ENCODE data around the gene SDK1.

Gene SDK1

DNA sequence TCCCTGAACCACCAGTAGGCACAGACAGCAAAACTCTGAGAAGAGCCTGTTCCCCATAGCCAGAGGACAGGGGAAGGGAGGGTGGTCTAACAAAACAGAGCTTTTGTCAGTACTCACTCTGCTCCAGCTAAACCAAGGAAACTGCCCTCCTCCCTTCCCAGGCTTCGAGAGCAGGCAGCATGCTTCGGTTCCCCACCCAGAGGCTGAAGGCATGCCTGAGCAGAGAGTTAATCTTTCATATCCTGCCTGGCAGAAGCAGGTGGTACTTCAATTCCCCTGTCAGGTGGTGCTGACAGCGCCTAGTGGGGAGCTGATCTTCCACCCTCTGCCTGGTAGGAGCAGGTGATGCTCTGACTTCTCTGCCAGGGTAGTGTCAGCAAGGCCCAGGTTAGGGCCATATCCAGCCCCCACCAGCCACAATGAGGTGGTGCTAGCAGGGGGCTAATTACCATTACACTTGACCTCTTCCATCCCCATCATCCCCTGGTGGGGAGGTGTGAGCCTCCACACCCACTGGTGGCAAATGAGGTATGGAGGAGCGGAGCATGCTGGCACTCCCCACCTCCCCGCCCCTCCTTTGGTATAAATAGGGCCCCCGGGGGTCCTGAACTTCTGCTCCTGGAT is 35.1 kb downstream of the SDK1 start:
- DNase-seq, result peak; percentile 24

DNA sequence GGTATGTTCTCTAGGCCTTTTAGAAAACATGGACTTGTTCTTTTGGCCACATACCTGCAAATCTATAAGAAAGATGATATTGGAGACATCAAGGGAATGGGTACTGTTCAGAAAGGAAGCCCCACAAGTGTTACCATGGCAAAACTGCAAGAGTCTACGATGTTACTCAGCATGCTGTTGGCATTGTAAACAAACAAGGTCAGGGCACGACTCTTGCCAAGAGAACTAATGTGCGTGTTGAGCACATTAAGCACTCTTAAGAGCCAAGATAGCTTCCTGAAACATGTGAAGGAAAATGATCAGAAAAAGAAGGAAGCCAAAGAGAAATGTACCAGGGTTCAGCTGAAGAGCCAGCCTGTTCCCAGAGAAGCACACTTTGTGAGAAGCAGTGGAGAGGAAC is 37.1 kb downstream of the SDK1 start:
- peak; percentile 82 for DNase-seq

DNA sequence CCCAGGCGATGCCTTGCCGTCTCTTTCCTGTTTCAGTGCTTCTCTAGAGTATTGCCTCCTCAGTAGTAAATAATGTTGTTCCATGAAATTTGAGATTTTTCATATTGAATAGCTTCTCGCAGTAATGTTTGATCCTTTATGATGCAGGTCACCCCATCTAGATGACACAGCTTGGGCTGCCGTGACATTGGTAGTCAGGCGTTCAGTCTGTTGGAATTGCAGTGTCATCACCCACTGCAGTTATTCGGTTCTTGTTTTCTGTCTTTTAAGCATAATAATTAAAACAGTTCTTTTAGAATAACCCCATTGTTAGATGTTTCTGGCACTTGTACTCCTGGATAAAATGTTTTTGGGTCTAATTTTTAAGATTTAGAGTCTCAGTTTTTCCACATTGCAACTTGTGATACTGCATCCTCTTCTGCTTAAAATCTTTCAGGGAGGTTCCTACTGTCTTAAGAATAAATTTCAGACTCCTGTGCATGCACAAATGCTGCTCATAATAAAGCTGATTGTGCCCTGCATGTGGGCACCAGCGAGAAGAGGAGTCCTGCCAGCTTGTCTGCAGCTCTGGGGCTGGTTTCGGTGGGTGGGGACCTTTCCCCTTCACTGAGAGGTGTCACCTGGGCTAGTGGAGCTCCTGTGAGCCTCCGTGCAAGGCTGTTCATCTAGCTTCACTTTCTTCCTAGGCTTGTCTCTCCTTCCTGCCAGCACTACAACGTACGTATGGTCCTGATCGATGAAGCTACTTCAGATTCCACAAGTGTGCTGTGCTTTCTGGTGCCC is 44.8 kb downstream of the SDK1 start:
- DNase-seq, result no peak

DNA sequence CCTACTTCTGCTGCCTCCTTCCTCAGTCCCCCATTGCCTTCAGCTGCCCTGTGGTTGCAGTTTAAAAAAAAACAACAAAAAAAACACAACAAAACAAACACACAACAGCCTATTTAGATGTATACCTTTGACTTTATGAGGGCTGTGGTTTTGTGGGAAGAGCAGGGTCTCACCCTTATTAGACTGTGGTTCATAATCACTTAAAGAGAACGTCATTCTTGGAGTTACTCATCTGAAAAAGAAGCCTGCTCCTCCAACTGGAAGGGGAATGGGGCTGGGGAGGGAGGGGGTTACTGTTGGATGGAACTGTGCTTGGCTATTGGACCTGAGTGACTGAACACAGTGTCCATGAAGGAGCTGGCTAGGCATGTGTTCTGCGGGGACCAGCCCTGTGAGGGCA is 48.1 kb downstream of the SDK1 start:
- no peak for DNase-seq

DNA sequence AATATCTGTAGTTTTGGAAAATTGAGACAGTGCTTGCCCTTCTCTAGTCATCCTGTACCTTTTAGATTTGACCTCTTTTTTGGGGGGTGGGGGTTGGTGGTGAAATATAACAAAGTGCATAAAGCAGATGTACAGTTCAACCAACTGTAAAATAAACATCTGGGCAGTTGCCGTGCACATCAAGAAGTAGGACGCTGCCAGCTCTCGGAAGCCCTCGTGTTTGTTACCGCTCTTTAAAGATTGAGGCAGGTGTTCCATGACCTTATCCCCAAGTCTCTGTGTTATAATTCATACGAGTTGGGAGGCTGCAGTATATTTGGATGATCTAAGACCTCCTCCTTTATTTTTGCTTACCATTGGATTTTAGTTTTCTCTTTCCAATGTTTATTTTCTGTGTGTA is 55.1 kb downstream of the SDK1 start:
- no peak for DNase-seq

DNA sequence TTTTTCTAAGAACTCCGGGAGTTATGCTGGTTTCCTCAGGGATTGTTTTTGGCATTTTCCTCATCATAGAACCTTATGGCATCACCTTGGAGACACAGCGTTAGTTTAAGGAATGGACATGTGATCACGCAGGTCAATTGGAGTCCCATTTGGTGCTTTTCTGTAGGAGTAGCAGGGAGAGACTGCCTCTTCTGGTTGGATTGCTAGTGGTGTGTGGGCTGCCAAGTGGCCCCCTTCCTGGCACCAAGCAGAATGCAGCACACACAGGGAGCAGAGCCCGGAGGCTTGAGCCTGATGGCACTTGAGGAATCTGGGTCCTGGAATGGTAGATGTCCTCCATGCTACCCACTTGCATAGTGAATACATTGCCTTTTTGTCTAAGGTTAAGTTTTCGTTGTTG is 57.9 kb downstream of the SDK1 start:
- DNase-seq, result no peak

DNA sequence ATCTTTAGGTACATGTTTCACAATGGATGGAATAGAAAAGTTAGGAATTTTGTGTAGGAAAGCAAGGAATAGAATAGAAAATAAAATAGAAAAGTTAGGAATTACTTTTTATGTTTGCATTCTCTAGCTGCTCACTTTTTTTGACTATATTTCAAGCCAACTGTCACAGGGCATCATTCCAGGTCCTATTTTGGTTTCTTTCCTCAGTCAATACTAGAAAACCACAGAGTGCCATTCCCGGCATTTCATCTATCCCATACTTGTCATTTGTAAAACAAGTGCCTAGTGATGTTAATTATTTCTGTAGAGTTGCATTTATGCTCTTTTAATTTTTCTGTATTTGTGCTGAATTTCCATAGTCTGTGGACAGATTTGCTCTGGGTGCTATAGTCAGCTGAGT is 66.2 kb downstream of the SDK1 start:
- no peak for DNase-seq

DNA sequence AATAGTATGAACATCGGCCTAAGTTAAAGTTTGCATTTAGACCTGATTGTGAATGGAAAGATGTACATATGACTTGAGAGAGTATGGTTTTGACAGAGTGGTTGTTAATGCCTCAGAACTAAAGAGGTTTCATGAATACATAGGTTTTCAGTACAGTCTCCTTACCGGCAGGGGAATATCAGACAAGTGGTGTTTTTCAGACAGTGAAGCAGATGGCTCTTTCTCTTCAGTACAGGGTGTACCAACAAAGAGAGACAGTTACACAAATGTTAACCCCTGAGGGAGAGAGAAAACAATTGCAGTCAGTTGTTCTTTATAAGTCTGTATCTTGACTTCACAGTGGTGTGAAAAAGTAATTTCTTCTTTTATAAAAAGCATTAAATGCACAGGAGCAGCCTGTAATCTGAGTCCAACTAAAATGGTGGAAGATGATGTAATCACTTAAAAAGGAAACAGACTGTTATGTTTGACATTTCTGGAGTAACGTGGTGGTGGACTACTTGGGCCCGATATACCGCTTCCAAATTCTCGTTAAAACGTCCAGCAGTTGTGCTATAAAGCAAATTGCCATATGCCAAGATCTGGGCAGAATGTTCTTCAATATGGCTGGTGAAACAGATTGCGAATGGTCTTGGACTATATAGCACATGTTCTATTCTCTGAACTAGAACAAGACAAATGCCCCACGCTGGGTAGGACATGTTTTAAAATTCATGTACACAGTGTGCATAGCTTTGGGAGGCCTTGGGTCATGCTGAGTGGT is 69.2 kb downstream of the SDK1 start:
- no peak for DNase-seq

DNA sequence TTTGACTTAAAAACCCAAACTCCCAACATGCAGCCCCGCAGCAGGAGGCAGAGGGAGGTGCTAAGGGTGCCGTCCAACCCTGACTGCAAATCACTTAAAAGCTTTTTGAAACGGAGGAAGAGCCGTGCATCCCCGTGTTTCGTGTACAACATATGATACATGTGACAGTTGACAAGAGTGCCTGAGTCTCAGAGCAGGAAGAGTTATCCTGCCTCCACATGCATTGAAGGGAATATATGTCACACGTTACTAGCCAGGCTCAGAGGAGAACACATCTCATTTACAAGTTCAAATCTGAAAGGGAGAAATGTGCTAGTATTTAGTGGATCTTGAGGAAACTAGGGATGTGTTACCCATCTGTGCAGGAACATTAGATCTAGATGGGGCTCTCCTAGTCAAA is 69.9 kb downstream of the SDK1 start:
- no peak for DNase-seq

DNA sequence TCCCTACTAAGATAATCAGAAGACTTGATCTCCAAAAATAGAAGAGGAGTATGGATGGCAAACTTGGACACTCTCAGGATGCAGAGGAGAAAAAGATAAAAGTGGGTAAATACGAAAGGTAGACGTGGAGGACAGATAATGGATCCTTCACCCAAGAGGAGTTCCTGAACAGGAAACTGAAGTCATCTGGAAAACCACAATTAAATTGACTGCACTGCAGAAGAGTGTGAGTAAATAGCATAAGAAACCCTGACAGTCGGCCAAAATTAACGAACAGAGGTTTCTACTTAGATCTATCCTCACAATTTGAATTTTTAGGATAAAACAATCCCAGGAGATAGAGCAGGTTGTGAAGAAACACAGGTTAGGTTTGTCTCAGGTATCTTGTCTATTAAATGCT is 70.5 kb downstream of the SDK1 start:
- DNase-seq, result peak; percentile 41

DNA sequence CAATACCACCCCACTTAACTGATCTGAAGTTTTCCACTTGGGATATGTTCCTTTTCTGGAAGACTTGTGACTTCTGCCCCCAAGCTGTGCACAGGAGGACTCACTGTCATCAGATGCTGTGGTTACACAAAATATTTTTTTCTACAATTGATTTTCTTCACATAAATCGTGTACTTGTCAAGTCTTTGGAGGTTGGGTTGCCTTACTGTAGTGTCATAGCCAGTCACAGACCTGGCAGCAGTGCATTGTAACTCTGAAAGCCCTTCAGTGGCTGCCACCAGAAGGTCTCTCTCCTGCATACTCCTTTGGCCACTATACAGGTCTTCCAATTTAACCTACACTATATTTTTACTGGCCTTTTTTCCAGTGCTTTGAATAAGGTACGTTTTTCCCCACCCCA is 73.2 kb downstream of the SDK1 start:
- no peak for DNase-seq

DNA sequence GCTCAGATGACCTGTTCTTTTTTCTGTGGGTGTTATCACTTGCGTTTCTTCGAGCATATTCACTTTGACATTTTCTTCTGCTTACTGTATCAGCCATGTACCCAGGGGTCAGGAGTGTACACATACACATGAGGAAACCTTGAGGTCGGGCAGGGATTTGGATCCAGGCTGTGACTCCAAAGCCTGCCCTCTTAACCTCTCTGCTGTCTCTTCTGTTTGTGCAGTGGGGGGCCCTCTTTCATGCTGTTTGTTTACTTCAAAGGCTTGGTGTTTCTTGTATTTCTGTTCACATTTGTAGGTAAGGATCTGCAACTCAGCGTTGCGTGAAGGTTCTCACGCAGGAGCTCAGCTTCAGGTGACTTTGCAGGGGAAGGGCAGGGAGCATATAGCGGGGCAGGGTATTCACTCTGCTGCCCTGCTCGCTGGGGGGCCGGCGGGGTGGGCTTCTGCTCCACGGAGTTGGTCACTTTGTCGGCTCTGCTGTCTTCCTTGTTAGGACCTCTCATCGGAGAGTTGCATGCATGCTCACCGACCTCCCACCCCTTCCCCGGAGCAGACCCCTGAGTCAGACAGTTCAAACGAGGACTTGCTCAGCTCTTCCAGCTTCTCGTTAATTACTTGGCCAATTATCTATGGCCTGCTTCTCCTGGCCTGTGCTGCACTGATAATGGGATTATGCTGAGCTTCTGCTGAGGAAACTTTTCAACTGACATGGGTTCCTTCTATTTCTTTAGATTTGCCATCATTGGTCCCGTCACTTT is 77.5 kb downstream of the SDK1 start:
- DNase-seq, result no peak

DNA sequence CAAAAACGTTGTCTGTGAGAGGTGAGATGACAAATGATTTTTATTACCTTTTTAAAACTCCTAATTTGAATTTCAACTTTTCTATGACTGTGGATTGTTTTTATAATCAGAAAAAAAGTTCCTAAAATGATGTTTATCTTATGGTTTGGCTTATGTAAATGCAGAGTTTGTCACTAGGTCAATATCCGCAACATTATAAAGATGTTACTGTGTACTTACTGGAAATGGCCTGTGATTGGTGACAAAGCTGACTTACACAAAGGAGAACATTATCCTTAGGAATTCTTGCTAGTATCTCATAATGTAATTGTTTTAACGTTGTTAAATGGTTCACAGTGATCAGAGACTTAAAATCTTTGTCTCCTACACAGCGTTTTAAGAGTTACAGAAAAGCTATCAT is 79.0 kb downstream of the SDK1 start:
- DNase-seq, result no peak

DNA sequence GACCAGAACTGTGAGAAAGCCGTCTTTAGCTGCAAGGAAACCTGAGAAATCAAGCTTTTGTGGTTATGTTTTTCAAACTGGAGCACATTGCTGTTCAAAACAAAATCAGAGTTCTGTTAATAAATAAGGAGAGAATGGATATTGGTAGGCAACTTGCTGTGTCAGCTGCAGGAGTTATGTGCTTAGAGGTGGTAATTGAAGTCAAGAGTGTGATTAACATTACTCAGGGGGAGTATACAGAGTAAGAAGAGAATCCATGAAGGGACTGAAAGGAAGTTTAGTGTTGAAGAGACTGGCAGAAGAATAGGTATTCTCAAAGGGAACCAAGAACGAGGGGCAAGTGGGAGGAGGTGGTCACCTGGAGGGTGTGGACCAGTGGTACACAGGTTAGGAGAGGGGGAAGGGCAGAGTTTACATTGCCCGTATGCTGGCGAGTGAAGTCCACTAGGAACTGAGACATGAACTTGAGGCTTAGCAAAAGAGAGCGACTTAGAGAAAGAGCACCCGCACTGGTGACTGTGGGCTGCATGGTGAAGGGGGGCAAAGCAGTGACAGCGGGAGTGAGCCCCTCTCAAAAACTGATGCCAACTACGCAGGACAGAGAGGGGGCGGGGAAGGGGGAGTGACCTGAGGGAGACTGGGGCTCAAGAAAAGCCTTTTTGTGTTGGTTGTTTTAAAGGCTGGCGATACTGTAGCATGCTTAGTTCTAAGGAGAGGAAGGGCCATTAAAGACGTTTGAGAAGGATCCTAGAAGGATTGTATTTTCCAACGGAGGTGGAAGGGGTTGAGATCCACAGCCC is 80.0 kb downstream of the SDK1 start:
- DNase-seq, result no peak

DNA sequence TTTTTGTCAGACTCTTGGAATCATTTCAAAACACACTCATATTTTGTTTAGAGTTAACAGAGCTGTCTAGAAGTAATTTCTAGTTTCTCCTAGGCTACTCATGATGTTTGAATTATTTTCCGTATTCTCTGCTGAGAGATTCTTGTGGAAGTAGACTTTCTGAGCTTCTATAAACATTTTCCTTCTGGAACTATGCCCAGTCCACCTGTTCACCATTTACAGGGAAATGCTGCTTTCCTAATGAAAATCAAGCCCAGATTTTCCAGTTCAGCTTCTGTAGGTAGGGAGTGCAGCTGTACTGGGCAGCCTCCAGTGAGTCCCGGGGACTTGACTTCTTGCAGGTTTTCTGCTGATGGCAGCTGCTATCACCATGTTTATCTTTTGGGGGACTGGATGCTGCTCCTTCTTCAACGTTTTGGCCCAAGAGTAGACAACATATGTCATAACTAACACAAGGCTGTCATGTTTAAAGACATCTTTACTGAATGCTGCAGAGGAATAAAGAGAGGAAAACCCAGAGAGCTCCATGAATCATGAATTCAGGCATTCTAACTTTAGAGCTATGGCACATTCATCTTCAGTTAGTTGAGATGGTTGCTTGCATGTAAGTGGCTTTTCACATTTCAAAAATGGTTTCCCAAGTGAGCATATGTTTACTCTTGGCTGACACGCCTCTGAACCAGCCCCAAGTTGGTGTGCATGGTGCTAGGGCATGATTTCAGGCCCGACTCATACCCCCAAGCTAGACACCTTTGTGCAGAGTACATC is 85.6 kb downstream of the SDK1 start:
- no peak for DNase-seq

DNA sequence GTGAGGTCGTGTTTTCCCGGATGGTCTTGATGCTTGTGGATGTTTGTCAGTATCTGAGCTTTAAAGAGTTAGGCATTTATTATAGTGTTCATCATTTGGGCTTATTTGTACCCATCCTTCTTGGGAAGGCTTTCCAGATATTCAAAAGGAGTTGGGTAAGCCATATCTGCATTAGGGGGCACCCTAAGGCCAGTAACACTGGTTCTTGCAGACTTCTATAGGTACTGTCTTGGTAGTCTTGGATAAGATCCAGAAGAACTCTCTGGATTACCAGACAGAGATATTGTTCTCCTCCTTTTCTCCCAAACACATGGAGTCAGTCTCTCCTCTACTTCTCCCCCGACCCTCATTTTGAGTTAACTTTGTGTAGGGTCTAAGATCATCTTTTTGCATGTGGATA is 92.8 kb downstream of the SDK1 start:
- no peak for DNase-seq

DNA sequence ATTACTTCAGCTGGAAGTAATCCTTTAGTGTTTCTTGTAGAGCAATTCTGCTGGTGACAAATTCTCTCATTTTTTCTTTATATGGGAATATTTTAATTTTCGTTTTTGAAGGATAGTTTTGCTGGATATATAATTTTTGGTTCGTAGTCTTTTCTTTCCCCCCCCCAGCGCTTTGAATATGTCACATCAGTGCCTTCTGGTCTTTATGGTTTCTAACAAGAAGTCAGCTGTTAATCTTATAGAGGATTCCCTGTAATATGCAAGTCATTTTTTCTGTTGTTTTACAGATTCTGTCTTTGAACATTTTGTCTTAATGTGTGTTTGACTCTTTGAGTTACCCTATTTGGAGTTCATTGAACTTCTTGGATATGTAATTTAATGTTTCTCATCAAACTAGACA is 96.3 kb downstream of the SDK1 start:
- no peak for DNase-seq

DNA sequence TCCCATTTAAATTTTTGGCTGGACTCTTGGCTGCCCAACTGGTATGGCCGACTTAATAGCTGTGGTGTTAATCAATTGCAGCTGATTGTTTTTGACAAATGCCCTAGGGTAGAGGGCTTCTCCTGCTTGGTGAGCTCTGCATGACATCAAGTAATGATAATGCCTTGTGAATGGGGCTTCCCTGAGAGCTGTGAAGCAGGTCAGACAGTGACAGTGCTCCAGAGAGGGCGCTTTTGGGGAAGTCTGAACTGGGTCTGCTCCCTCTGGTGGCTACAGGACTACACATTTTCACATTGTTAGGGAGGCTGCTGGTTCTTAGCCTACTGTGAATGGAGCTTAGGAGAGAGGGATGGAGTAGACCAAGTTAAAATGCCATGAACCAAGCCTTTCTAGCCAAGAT is 98.8 kb downstream of the SDK1 start:
- DNase-seq, result no peak

DNA sequence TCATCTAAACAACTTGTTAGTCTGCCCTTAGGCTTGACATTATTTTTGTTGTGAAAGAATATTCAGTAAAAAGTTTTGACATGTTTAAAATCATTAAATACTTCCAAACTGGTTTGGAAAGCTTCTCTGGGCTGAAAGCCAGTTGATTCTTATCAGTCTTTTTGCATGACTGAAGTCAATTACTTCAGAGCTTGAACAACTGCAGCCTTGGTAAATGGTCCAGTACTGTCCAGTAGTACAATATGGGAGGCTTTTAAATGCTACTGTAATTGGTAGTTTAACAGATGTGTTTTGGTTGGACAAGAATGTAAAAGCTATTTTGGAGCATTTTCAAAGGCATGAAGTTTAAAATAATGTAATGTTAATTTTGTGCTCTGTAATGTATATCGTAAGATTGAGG is 103.4 kb downstream of the SDK1 start:
- peak; percentile 71 for DNase-seq

DNA sequence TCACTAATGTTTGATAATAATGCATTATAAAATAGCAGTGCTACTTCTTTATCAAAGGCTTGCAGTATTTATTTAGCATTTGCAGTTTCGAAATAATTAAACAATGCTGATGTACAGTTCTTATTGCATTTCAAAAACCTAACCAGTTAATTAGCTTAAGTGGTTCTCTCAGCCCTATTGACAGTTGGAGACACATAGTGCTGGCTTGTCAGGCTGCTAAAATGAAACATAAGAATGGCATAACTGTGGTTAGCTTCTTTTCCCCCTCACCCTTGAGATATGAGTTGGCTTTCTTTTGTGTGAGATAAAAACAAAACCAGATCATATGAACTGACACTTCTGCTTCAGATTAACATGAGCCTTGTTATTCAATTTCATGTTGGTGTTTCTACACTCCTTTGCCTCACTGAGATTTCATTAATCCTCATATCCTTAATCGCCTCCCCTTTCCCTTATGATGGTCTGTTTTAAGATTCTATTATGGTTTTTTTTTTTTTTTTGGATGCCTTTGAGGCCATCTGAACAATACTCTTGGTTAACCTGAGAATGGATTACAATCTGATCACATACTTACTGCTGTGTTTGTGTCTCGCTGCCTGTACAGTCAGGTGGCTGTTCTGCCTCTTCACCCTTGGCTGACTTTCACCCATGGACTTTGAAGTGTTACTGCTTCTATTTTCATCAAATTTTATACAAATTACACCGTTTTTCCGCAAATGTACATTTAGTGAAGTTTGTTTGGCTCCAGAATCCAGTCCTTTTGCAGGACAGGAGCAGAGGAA is 108.0 kb downstream of the SDK1 start:
- peak; percentile 26 for DNase-seq

DNA sequence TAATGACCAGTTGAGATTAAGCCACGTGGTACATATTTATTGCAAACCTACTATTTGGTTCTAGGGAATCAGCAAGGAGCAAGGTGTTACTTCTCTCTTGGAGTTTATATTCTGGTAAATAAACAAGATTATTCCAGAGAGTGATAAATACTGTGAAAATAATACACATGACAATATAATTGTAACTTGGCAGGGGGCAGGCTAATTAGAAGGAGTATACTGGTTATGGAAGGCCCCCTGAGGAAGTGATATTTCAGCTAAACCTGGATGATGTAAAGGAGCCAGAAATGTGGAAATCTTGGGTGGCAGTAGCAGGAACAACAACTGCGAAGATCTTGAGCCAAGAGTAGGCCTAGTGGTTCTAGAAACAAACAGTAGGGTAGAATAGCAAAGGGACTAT is 111.8 kb downstream of the SDK1 start:
- no peak for DNase-seq
